AML-193 (cell line): ENCODE measurements around the gene PCBP4.

ENCODE experiments used
- DNase-seq, 2 experiments: peaks; one replicate each; lab custom pipeline; 2025; lab: John Stamatoyannopoulos, UW

Gene PCBP4

GRCh38 chr3:51971350-51971749, 4.1 kb upstream of the PCBP4 start:
- no peak for DNase-seq

DNA sequence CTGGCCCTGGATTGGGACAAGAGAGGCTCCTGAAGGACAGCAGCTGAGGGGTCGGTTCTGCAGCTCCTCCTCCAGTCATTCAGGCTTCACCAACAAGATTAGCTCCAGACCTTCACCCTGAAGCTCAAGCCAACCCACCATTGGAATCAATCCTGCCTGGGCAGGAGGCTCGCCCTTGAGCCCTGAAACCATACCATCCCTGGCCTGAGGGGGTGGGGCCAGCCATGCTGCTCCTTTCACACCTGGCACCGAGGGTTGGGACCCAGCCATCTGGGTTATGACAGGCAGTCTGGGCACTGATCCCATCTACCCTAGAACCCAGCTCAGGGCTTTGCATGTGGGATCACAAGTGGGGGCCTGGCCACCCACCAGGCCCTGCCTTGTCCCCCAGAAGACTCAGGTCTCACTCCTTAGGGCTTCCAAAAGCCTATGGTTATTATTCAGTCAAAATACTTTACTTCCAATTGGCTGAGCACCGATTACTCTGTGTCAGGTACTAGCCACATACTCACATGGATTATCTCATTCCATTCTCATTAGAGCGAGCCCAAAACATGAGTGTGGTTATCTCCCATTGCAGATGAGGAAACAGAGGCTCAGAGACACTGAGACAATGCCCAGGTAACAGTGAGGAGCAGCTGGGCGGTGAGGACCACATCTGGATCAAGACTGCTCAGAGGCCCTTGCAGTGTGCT, 3.5 kb upstream of the PCBP4 start:
- no peak for DNase-seq

- DNase-seq = no peak
These were observed 2.6 kb upstream of the PCBP4 start for GRCh38 chr3:51969841-51970240.

- no peak for DNase-seq
These were observed 1.8 kb upstream of the PCBP4 start for GRCh38 chr3:51968883-51969678.

DNA sequence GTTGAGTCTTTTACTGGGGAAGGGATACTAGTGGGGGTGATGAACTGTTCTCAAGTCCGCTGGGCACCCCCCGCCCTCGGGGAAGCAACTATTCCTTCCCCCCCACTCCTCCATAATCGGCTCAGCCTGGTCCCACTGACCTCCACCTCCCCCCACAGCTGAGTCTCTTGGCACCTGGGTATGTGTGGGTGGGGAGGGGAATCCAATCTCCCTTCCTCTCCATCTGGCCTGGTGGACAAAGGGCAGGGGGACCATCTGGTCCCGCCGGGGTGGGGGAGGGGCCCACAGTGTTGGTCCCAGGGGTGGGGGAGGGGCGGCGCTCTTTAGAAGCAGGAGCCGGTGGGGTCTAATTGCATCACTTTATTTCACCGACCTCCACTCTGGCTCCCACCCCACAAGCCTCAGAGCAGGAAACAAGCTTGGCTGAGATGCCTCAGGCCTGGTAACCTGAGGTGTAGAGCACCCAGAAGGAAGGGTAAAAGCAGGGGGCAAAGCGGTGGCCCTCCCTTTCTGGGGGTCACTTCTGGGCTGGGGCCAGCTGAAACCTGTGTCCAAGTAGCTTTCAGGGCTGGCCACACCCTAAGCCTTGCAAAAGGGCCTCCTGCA, 1.0 kb upstream of the PCBP4 start:
- DNase-seq = no peak

GRCh38 chr3:51966922-51967383, 301 bp downstream of the PCBP4 start:
- DNase-seq = no peak

DNA sequence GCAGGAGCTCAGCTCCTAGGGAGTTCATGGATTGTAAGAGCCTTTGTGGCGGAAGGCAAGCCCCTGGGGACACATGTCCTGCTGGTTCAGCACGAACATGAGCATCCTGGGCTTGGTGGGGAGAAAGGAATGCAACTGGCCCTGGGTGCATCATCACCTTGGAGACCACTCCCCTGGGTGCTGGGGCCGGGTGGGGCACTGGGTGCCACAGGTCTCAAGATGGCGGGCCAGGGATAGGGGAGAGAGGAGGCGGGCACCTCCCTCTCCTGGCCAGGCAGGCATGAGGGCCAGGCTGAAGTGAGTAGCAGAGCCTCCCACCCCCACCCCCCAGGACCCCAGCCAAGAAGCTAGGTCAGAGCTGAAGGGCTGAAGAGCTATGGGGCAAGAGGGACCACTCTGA, 768 bp downstream of the PCBP4 start:
- no peak for DNase-seq

DNA sequence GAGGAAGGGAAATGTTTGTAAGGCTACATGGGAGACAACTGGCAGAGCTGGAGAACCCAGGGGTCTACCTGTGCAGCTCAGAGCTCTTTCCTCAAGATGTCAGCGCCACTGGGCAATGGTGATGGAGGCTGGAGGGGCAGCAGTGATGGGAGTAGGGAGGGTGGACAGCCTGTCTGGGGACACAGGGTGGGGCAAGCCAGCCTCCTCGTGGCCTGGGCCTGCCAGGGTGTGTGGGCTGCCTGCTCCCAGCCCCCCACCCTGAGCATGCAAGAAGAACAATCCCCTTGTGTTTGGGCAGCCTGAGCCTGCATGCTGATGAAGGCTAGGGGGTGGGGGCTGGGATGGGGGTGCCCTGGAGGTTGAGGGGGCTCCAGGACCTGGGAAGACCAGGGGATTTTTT, 1.2 kb downstream of the PCBP4 start:
- DNase-seq = no peak

DNA sequence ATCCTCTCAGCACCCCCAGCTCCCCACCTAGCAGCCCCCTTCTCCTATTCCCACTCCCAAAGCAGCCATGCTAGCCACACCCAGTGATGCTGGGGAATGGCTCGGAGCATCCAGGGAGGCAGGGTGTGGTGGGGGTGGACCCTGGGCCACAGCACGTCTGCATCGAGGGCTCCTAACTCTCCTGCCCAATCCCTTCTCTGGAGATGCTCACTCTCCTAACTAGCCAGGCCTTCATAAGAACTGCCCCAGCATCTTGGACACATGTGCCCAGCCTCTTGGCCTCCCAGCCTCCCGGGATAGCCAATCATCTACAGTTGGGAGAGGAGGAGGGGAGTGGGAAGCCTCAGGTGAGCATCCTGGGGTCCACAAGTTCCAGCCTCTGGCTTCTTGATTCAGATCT, 2.7 kb downstream of the PCBP4 start:
- no peak for DNase-seq

DNA sequence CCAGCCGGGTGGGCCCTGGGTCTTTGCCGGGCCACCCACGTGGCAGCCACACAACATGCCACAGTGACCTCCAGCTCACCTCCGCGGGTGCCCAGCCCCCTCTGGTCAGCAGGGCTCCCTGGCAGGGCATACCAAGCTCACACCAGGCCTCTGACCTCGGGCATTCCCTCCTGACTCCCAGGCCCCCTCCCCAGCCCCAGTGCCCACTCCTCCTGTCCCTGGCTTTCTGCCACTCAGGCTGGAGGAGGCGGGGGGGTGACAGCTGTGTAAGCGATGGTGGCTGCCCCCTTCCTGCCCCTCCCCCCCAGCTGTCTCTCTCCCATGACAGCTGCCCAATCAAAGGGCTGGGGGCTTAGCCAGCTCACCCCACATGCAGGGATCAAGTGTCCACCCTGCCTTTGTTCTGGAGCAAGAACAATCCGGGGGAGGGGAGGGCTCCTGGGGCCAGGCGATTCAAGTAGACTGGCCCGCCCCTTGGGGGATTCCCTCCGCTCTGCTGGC, 3.3 kb downstream of the PCBP4 start:
- DNase-seq = no peak

DNA sequence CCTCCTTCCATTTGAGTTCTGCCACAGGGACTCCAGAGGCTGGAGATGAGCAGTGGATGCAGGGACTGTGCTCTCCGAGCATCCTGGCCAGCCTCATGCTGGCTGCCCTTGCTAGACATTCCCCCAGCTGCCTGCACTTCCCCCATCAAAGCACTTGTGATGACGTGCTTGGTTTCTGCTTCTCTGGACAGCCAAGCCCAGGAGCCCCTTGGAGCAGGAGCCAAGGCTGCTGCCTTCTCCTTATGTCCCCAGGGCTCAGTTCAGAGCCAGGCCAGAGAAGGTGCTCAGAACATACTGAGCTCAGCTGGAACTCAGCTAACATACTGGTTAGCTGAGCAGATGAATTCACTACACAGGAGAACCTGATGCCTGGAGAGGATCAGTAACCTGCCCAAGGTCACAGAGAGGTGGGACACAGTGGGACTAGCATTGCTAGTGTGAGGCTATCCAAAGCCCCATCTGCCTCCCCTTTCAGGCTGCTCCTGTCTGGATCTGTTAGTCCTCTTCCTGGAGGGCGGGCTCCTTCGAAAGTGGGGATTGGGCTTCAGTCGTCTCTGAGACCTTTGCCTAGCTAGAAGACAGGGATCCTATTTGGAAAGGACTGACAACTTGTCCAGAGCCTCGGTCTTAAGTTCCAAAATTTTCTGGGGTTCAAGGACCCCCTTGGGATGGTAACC, 4.3 kb downstream of the PCBP4 start:
- no peak for DNase-seq

DNA sequence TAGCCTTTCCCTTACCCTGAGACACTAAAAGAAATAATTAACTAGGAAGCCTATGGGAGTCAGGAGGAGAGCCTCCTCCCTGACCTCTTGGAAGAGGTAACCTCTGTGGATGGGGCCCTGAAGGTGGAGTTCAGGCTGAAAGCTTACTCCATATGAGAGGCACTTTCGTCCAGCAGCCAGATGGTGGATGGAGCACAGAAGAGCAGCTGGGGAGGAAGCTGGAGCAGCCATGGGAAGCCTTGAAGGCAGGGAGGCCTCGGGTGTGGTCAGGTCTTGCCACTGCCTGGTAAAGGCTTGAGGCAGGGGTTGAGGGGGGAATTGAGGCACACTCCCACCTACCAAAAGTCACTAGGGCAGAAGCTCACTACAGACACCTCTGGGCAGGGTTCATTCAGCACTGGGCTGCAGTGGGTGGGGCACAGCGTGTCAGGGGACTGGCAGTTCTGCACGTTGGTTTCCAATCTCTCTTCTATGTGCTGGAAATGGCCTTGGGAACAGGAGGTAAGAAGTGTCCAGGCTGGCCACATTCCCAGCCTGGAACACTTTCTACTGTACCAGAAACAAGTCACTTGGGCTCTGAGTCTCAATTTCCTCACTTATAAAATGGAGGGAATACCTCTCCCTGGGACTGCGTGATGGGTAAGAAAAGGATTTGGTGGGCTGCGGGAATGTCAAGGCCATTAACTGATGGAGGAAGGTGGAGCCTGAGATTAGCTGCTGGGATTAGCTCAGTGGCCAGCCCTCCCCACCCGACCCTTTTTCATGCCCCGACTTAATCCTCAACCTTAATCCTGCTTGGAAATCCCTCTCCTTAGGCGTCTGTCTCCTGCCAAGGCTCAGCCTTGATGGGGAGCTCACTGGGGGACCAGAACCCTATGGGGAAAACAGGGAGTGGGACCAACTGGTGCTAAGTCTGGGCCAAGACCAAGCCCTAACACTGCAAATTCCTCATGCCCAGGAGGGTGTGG, 5.4 kb downstream of the PCBP4 start:
- DNase-seq = no peak

GRCh38 chr3:51961011-51961410, 6.2 kb downstream of the PCBP4 start:
- DNase-seq = no peak

- no peak for DNase-seq
These were observed 6.9 kb downstream of the PCBP4 start for GRCh38 chr3:51960386-51960785.

- no peak for DNase-seq
These were observed 7.6 kb downstream of the PCBP4 start for GRCh38 chr3:51959651-51960050.

- DNase-seq = no peak
These were observed 8.4 kb downstream of the PCBP4 start for GRCh38 chr3:51958603-51959521.

DNA sequence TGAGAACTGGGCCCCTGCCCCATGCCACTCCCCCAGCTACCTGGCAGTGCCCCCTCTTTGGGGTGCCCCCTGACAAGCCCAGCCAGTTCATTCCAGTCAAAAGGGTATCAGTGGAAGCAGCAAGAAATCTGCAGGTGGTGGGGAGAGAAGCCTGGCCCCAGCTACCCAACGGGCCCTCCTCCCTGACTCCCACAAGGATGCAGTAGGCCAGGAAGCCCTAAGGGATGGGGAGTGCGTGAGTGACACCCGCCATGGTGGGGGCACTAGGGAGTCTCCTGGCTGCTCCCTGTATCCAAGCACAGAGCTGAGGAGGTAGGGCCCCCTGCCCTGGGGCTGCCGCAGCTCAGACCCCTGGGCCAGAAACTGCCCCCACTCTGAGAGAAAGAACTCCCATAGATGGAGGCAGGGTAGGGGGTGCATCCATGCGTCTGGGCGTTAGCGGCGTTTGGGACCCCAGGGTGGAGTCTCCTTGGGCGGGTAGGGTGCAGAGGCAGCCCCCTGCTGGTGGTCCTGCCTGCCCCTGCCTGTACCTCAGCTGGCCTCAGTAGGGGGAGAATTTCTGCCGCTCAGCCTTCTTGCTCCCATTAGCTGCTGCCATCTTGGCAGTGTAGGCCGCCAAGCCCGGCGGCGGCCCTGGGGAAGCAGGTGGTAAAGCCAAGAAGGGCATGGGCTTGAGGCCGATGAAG, 9.6 kb downstream of the PCBP4 start:
- DNase-seq = no peak

- DNase-seq = no peak
These were observed 11.1 kb downstream of the PCBP4 start for GRCh38 chr3:51955893-51956770.
